ENCODE results near the gene TXNRD2. TPM values are rescaled to one million over a fixed set of nuclear protein-coding genes. Genes with fewer than 3 reads are reported as not detected.

Gene TXNRD2
- total RNA-seq, 1 experiment from 2014 or later, result 19.7 TPM

GRCh38 chr22:19967850-19968449, 26.3 kb upstream of the TXNRD2 start (continued):
- TF ChIP-seq CTCF (IDR thresholded peaks at IDR 0.05 in 2 of 3, conservative IDR thresholded peaks at IDR 0.05 in 1 of 3; ENCODE audit: borderline replicate concordance in 1 of 3, insufficient read depth in 1 of 3, low read depth in 2 of 3, low read length in 2 of 3) (no peak), YY1 (IDR thresholded peaks at IDR 0.05; ENCODE audit: extremely low read depth, insufficient replicate concordance, low read depth, low read length) (no peak), TCF7L2 (IDR thresholded peaks at IDR 0.05; ENCODE audit: borderline replicate concordance, extremely low read depth, insufficient read depth, insufficient read length) (no peak), RAD21 (IDR thresholded peaks at IDR 0.05; ENCODE audit: low read depth) (no peak), SP1 (IDR thresholded peaks at IDR 0.05; ENCODE audit: low read depth) (no peak), ZFX (IDR thresholded peaks at IDR 0.05) (no peak), SIN3A (IDR thresholded peaks at IDR 0.05; ENCODE audit: low read depth) (no peak), EZH2 (IDR thresholded peaks at IDR 0.05) (no peak), JUND (IDR thresholded peaks at IDR 0.05) (no peak)

GRCh38 chr22:19966908-19967750, 25.5 kb upstream of the TXNRD2 start:
- no TSS peak for BruUV-seq (replicated peaks)
- H3K4me2 ChIP-seq (ENCODE audit: low read length), result no peak overlapping the region
- no peak for ATAC-seq
- H3K27ac ChIP-seq (ENCODE audit: low read depth, low read length), result 0 out of 2 replicates have a peak overlapping the region, but pooled peaks have one; percentile 10
- no peak overlapping the region for H2AFZ ChIP-seq (ENCODE audit: low read depth, low read length, poor library complexity, severe bottlenecking)
- no peak overlapping the region for H3K4me3 ChIP-seq (replicated peaks in 1 of 2; ENCODE audit: low read depth in 1 of 2, low read length in 2 of 2)
- no peak overlapping the region for H3K9ac ChIP-seq (ENCODE audit: low read length)
- H3K9me2 ChIP-seq (ENCODE audit: insufficient read depth), result no peaks in the 10 kb centered on the region
- RAD21 ChIA-PET (ENCODE audit: low non-redundant PET in 1 of 2, low total read pairs in 2 of 2, uncharacterized antibody in 2 of 2, unreplicated experiment in 2 of 2), result no interaction called here
- intact Hi-C loops (cut with micrococcal nuclease), result loop anchor here (10.0 kb wide), 1 partner anchor 148 kb away; the partner anchor contains the start of genes RANBP1 and TRMT2A
- DNase-seq (ENCODE audit: low read depth, low spot score), result no peak
- H3K9me3 ChIP-seq (ENCODE audit: control insufficient read depth in 1 of 2, insufficient read depth in 1 of 2, low read depth in 1 of 2, low read length in 2 of 2), result no peaks in the 10 kb centered on the region
- H3K36me3 ChIP-seq (ENCODE audit: control insufficient read depth in 1 of 2, insufficient read depth in 2 of 2, low read length in 2 of 2), result peaks cover 9 to 20% of the 10 kb centered on the region in 2 experiments; a peak in 3 of 4 replicates
- peaks cover 19 to 33% of the 10 kb centered on the region in 2 experiments for H3K4me1 ChIP-seq (ENCODE audit: control insufficient read depth in 1 of 2, insufficient read depth in 2 of 2, low read length in 2 of 2)
- CTCF ChIA-PET, result interaction anchor here (1.0 to 1.6 kb wide), 2 partner anchors 13 to 19 kb away, joined by 3 to 4 read pairs; no protein-coding TSS in a partner anchor
- TF ChIP-seq ATF3 (IDR thresholded peaks at IDR 0.05), result no peak
- TF ChIP-seq EZH2 (IDR thresholded peaks at IDR 0.05), result no peak
- TF ChIP-seq POLR2A (IDR thresholded peaks at IDR 0.05; ENCODE audit: borderline replicate concordance, extremely low read depth, insufficient read depth, insufficient read length), result no peak
- no peak for TF ChIP-seq REST (IDR thresholded peaks at IDR 0.05; ENCODE audit: low read depth)
- no peak for TF ChIP-seq SP1 (IDR thresholded peaks at IDR 0.05; ENCODE audit: low read depth)
- TF ChIP-seq CTCF (IDR thresholded peaks at IDR 0.05 in 2 of 3, conservative IDR thresholded peaks at IDR 0.05 in 1 of 3; ENCODE audit: borderline replicate concordance in 1 of 3, insufficient read depth in 1 of 3, low read depth in 2 of 3, low read length in 2 of 3), result no peak
- TF ChIP-seq RAD21 (IDR thresholded peaks at IDR 0.05; ENCODE audit: low read depth), result no peak
- TF ChIP-seq ELF1 (IDR thresholded peaks at IDR 0.05; ENCODE audit: borderline replicate concordance, low read depth), result no peak
- POLR2A ChIA-PET, result no interaction called here
- no peaks in the 10 kb centered on the region for H4K20me1 ChIP-seq (ENCODE audit: insufficient read depth)
- H3K27me3 ChIP-seq (ENCODE audit: insufficient read depth, low read length), result no peaks in the 10 kb centered on the region
- no peaks in the 10 kb centered on the region for H3K79me2 ChIP-seq (ENCODE audit: insufficient read depth, low read length)

Data from HCT116 (cell line).